HL-60 (cell line): ENCODE data around the gene AGBL4.

Experiments
- DNase-seq, 2 experiments: peaks; one replicate each; pipeline ENCODE4 v3.0.0-alpha.2; 2010 to 2020; ENCODE audit warnings: low read depth in 1 of 2, low spot score in 1 of 2
- H3K27ac ChIP-seq: fragments of 250-450 bp; sonication (Bioruptor Pico); replicated peaks from 2 replicates; pipeline ENCODE4 v1.5.1; 2020; ENCODE audit warnings: mild to moderate bottlenecking, moderate library complexity
- H3K27me3 ChIP-seq: fragments of 250-450 bp; sonication (Bioruptor Pico); 2 replicates; pipeline ENCODE4 v1.5.1; 2021; ENCODE audit warnings: mild to moderate bottlenecking, moderate library complexity; ENCODE audit not compliant: insufficient read depth, poor library complexity, severe bottlenecking
- H3K4me3 ChIP-seq: replicated peaks from 2 replicates; pipeline ENCODE4 v1.5.1; 2011; ENCODE audit warnings: mild to moderate bottlenecking, control low read depth, low read length; ENCODE audit not compliant: insufficient read depth
- GABPA ChIP-seq: IDR thresholded peaks from 2 replicates; pipeline ENCODE4 v1.6.1; 2012; ENCODE audit warnings: low read depth
- POLR2AphosphoS5 ChIP-seq: IDR thresholded peaks from 2 replicates; pipeline ENCODE4 v1.6.1; 2012; ENCODE audit warnings: low read depth
- SPI1 ChIP-seq: IDR thresholded peaks from 2 replicates; pipeline ENCODE4 v1.6.1; 2012; ENCODE audit warnings: low read depth, mild to moderate bottlenecking, borderline replicate concordance
- TF ChIP-seq, protein P1 (sequence below): IDR thresholded peaks from one replicate; pipeline ENCODE4 v1.5.1; 2011; ENCODE audit warnings: low read length, control low read depth, inconsistent platforms; ENCODE audit not compliant: insufficient read depth
- TF ChIP-seq, protein P2 (sequence below): IDR thresholded peaks from 2 replicates; pipeline ENCODE4 v1.6.1; 2012; ENCODE audit warnings: low read depth; ENCODE audit not compliant: insufficient replicate concordance

Gene AGBL4

DNA sequence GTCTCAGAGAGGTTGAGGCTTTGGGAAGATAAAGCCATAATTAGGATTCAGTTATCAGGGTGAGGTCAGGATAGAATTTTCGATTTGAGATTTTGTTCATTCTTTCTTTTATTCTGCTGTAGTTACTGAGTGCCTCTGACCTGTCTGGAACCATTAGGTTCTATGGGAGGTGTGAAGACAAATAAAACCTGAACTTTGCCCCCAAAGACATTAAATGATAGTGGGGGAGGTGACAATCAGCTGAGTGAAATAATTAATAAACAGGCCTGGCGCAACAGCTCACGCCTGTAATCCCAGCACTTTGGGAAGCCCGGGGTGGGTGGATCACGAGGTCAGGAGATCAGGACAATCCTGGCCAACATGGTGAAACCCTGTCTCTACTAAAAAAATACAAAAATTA, 1496.7 kb downstream of the AGBL4 start:
- no peak for TF ChIP-seq SPI1
- TF ChIP-seq, protein P1, sequence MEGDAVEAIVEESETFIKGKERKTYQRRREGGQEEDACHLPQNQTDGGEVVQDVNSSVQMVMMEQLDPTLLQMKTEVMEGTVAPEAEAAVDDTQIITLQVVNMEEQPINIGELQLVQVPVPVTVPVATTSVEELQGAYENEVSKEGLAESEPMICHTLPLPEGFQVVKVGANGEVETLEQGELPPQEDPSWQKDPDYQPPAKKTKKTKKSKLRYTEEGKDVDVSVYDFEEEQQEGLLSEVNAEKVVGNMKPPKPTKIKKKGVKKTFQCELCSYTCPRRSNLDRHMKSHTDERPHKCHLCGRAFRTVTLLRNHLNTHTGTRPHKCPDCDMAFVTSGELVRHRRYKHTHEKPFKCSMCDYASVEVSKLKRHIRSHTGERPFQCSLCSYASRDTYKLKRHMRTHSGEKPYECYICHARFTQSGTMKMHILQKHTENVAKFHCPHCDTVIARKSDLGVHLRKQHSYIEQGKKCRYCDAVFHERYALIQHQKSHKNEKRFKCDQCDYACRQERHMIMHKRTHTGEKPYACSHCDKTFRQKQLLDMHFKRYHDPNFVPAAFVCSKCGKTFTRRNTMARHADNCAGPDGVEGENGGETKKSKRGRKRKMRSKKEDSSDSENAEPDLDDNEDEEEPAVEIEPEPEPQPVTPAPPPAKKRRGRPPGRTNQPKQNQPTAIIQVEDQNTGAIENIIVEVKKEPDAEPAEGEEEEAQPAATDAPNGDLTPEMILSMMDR = no peak
- Histone ChIP-seq H3K4me3 (no peak overlapping the region), H3K27me3 (no peaks in the 10 kb centered on the region), H3K27ac (no peak overlapping the region)
- no peak for DNase-seq

DNA sequence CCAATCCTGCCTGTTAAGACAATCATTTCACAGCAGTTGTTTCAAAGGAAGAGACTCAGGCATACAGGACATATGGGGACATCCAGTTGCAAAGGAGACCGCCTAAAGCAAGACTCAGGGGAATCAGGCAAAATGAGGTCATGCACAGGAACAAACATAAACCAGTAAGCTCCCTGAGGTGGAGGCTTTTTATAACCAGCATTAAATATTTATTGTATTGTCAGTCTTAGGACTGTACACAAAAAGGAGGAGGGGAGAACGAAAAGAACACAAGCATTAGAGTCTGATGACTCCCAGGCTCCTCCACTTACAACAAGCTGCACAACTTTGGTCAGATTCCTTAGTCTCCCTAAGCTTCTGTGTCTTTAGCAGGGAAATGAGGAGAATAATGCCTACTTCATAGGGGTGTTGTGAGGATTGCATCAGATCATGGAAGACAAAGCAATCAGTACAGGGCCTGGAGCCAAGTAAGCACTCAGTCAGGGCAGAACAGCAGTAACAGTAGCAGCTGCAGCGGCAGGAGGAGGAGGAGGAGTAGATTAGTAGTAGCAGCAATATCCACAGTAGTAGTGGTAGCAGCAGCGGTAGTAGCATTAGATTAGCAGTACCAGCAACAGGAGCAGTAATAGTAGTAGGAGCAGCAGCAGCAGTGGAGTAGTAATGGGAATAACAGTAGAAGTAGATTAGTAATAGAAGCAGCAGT, 1497.6 kb downstream of the AGBL4 start:
- Histone ChIP-seq H3K27me3 (no peaks in the 10 kb centered on the region), H3K27ac (no peak overlapping the region), H3K4me3 (no peak overlapping the region)
- no peak for DNase-seq
- TF ChIP-seq SPI1 (no peak), GABPA (no peak), POLR2AphosphoS5 (no peak)
- TF ChIP-seq, protein P1 = no peak
- TF ChIP-seq, protein P2, sequence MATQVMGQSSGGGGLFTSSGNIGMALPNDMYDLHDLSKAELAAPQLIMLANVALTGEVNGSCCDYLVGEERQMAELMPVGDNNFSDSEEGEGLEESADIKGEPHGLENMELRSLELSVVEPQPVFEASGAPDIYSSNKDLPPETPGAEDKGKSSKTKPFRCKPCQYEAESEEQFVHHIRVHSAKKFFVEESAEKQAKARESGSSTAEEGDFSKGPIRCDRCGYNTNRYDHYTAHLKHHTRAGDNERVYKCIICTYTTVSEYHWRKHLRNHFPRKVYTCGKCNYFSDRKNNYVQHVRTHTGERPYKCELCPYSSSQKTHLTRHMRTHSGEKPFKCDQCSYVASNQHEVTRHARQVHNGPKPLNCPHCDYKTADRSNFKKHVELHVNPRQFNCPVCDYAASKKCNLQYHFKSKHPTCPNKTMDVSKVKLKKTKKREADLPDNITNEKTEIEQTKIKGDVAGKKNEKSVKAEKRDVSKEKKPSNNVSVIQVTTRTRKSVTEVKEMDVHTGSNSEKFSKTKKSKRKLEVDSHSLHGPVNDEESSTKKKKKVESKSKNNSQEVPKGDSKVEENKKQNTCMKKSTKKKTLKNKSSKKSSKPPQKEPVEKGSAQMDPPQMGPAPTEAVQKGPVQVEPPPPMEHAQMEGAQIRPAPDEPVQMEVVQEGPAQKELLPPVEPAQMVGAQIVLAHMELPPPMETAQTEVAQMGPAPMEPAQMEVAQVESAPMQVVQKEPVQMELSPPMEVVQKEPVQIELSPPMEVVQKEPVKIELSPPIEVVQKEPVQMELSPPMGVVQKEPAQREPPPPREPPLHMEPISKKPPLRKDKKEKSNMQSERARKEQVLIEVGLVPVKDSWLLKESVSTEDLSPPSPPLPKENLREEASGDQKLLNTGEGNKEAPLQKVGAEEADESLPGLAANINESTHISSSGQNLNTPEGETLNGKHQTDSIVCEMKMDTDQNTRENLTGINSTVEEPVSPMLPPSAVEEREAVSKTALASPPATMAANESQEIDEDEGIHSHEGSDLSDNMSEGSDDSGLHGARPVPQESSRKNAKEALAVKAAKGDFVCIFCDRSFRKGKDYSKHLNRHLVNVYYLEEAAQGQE = no peak

DNA sequence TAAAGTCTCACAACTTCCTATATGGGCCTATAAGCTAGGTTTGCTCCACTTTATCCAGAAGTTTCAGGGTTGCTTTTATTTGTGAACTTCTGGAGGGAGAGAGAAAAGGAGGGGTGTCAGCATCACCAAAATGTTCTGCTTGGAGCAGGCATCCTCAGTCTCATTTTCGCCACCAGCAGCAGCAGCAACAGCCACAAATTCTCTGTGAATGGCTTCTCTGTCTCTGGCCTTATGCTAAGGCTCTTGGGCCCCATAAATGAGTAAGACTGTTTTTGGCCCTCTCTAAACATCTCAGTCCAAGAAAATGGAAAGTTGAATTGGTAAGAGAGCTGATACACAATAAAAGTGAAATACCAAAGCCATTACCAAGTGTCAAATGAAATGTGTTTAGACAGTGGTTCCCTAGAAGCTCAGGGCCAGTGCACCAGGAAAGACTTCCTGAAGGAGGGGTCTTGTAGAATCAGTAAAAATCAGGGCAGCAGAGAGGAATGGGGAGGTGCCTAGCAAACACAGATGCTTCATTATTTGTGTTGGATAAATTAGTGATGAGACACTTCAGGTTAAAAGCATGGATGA, 1498.8 kb downstream of the AGBL4 start:
- DNase-seq = no peak
- H3K27me3 ChIP-seq = no peaks in the 10 kb centered on the region

More for the DNA sequence above, 1498.8 kb downstream of the AGBL4 start:
- TF ChIP-seq SPI1 (no peak), POLR2AphosphoS5 (no peak), GABPA (no peak)
- TF ChIP-seq, protein P2 = no peak
- TF ChIP-seq, protein P1 = no peak
- Histone ChIP-seq H3K4me3 (no peak overlapping the region), H3K27ac (no peak overlapping the region)
